Measurements from ENCODE around the gene ISG20.

ISG20 gene

GRCh38 chr15:88638626-88639372 lies at the start of gene ISG20:
ISG20 (plus strand) TSS chr15:88639016; CDS start chr15:88639367, 351 bp downstream.
- DNase-seq = peak; percentile 84

- no peak for DNase-seq
Measured at GRCh38 chr15:88590759-88591158, 48.1 kb upstream of the ISG20 start.

- DNase-seq = no peak
Measured at GRCh38 chr15:88591384-88591783, 47.4 kb upstream of the ISG20 start.

- no peak for DNase-seq
Measured at GRCh38 chr15:88603885-88604284, 34.9 kb upstream of the ISG20 start.

GRCh38 chr15:88604381-88605188 lies 34.2 kb upstream of the ISG20 start:
- peak; percentile 89 for DNase-seq

GRCh38 chr15:88605189-88606069 lies 33.4 kb upstream of the ISG20 start:
- DNase-seq = peak; percentile 72

- DNase-seq = peak; percentile 79
Measured at GRCh38 chr15:88606070-88606794, 32.6 kb upstream of the ISG20 start.

- DNase-seq = no peak
Measured at GRCh38 chr15:88607951-88608350, 30.9 kb upstream of the ISG20 start.

GRCh38 chr15:88608607-88609181 lies 30.1 kb upstream of the ISG20 start:
- DNase-seq = no peak

GRCh38 chr15:88609344-88610090 lies 29.3 kb upstream of the ISG20 start:
- no peak for DNase-seq

GRCh38 chr15:88610701-88611231 lies 28.1 kb upstream of the ISG20 start:
- DNase-seq = peak; percentile 39

- no peak for DNase-seq
Measured at GRCh38 chr15:88612186-88612796, 26.5 kb upstream of the ISG20 start.

GRCh38 chr15:88613074-88613944 lies 25.5 kb upstream of the ISG20 start:
- DNase-seq = no peak

GRCh38 chr15:88615303-88616107 lies 23.3 kb upstream of the ISG20 start:
- DNase-seq = no peak

GRCh38 chr15:88616240-88616639 lies 22.6 kb upstream of the ISG20 start:
- no peak for DNase-seq

GRCh38 chr15:88617031-88617722 lies 21.6 kb upstream of the ISG20 start:
- DNase-seq = no peak

- DNase-seq = no peak
Measured at GRCh38 chr15:88617790-88618189, 21.0 kb upstream of the ISG20 start.

- DNase-seq = no peak
Measured at GRCh38 chr15:88618686-88619085, 20.1 kb upstream of the ISG20 start.
